Measurements from ENCODE around the gene YIPF6.
"Not testable (repeated sequence)": the region's sequence is repeated elsewhere in the genome, so short reads cannot be mapped to it uniquely, and the experiment has no call there.

YIPF6 gene

GRCh38 chrX:68508799-68509198 lies 9.9 kb downstream of the YIPF6 start:
- no peak for DNase-seq

- peak; percentile 24 for DNase-seq
Measured at GRCh38 chrX:68511255-68511654, 12.4 kb downstream of the YIPF6 start.

- not testable (repeated sequence) for DNase-seq
Measured at GRCh38 chrX:68524680-68525079, 25.8 kb downstream of the YIPF6 start.

- peak; percentile 5 for DNase-seq
Measured at GRCh38 chrX:68532831-68533533, 34.1 kb downstream of the YIPF6 start.

- no peak for DNase-seq
Measured at GRCh38 chrX:68533656-68534055, 34.8 kb downstream of the YIPF6 start.

- no peak for DNase-seq
Measured at GRCh38 chrX:68534691-68535090, 35.8 kb downstream of the YIPF6 start.

GRCh38 chrX:68536429-68536828 lies 37.6 kb downstream of the YIPF6 start:
- DNase-seq = no peak

GRCh38 chrX:68536884-68537283 lies 38.0 kb downstream of the YIPF6 start:
- no peak for DNase-seq

- no peak for DNase-seq
Measured at GRCh38 chrX:68550193-68550592, 51.3 kb downstream of the YIPF6 start.

GRCh38 chrX:68556036-68556435 lies 57.2 kb downstream of the YIPF6 start:
- no peak for DNase-seq

- DNase-seq = not testable (repeated sequence)
Measured at GRCh38 chrX:68557126-68557525, 58.3 kb downstream of the YIPF6 start.

- DNase-seq = not testable (repeated sequence)
Measured at GRCh38 chrX:68559905-68560304, 61.1 kb downstream of the YIPF6 start.

GRCh38 chrX:68568136-68568535 lies 69.3 kb downstream of the YIPF6 start:
- no peak for DNase-seq

- no peak for DNase-seq
Measured at GRCh38 chrX:68570598-68570997, 71.7 kb downstream of the YIPF6 start.

- no peak for DNase-seq
Measured at GRCh38 chrX:68571292-68571609, 72.4 kb downstream of the YIPF6 start.

GRCh38 chrX:68571610-68572311 lies 72.9 kb downstream of the YIPF6 start:
- DNase-seq = peak; percentile 70

- DNase-seq = no peak
Measured at GRCh38 chrX:68574240-68574639, 75.4 kb downstream of the YIPF6 start.

- no peak for DNase-seq
Measured at GRCh38 chrX:68579810-68580209, 81.0 kb downstream of the YIPF6 start.

GRCh38 chrX:68584221-68584620 lies 85.4 kb downstream of the YIPF6 start:
- DNase-seq = no peak
